Measurements from ENCODE around the gene NR5A1.

The NR5A1 gene

DNA sequence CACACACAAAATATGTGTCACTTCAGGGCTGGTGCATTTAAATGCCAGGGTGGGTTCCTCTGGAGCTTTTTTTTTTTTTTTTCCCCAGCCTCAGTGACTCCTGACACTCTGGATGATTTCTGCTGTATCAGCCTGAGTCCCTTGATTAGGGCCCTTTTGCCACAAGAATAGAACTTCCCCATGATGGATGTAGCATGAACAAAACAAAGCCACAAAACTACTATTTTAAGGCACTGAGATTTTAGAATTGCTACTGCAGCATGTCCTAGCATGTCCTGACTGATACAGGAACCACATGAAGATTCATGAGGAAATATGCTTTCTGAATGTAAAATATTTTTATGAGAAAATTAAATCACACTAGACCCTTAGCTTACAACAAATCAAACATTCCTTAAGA, 70.9 kb downstream of the NR5A1 start:
- peaks cover 0 to 4% of the 10 kb centered on the region in 2 donors for H3K27me3 ChIP-seq (ENCODE audit: control insufficient read depth in 1 of 2, insufficient read depth in 2 of 2, low read length in 2 of 2)
- no peak overlapping the region for H3K27ac ChIP-seq (ENCODE audit: low read depth, low read length)
- no peaks in the 10 kb centered on the region for H3K36me3 ChIP-seq (ENCODE audit: control insufficient read depth in 1 of 2, insufficient read depth in 2 of 2, low read length in 2 of 2)
- no peak overlapping the region for H3K9ac ChIP-seq (ENCODE audit: low read depth in 1 of 2, low read length in 2 of 2)
- H3K9me3 ChIP-seq (ENCODE audit: control insufficient read depth in 1 of 2, low read length in 2 of 2): no peaks in the 10 kb centered on the region
- H3K4me1 ChIP-seq (ENCODE audit: control insufficient read depth in 1 of 2, insufficient read depth in 2 of 2, low read length in 2 of 2): no peaks in the 10 kb centered on the region
- no peak overlapping the region for H3K4me3 ChIP-seq (ENCODE audit: low read depth in 1 of 2, low read length in 2 of 2)

Measured in duodenal mucosa (tissue), 2 donors.